Activated B cell treated with CpG ODN at 0.5 μM for 24 hours (primary cell): Measurements from ENCODE around the gene HSP90AB1. TPM values are rescaled to one million over a fixed set of nuclear protein-coding genes. Genes with fewer than 3 reads are reported as not detected.

Experiments
- ATAC-seq: fragments of 200-7000 bp; cut with Tn5 transposase; one replicate; pipeline ENCODE4 v1.10.0; 2021; ENCODE audit warnings: low read depth, mild to moderate bottlenecking, moderate library complexity
- CTCF ChIA-PET: fragments of 350-600 bp; sonication (Branson Sonifier 250); formaldehyde crosslinking; loops from one replicate; lab custom pipeline; 2021; ENCODE audit warnings: antibody characterized with exemption; lab: Charles Lee
- POLR2A ChIA-PET: fragments of 350-600 bp; sonication (Branson Sonifier 250); formaldehyde crosslinking; loops from one replicate; lab custom pipeline; 2021; ENCODE audit warnings: antibody characterized with exemption; lab: Charles Lee
- DNase-seq: peaks from one replicate; pipeline ENCODE4 v3.0.0; 2022
- H3K27ac Mint-ChIP-seq: one replicate; pipeline ENCODE4 v1.8.0; 2020; ENCODE audit warnings: mixed read lengths
- H3K27me3 Mint-ChIP-seq: one replicate; pipeline ENCODE4 v1.8.0; 2021; ENCODE audit warnings: mixed read lengths
- H3K36me3 Mint-ChIP-seq: one replicate; pipeline ENCODE4 v1.8.0; 2021; ENCODE audit warnings: low read depth, mixed read lengths
- H3K4me1 Mint-ChIP-seq: one replicate; pipeline ENCODE4 v1.8.0; 2021; ENCODE audit warnings: mixed read lengths
- H3K4me3 Mint-ChIP-seq: one replicate; pipeline ENCODE4 v1.8.0; 2020; ENCODE audit warnings: mild to moderate bottlenecking, mixed read lengths
- H3K9me3 Mint-ChIP-seq: one replicate; pipeline ENCODE4 v1.8.0; 2020; ENCODE audit warnings: mixed read lengths
- intact Hi-C: fragments of 100-400 bp; cut with micrococcal nuclease; formaldehyde crosslinking; loops from one replicate; pipeline ENCODE4 v1.15.1; 2024
- total RNA-seq: library from RNA; stranded (reverse); gene quantifications from 2 replicates; pipeline ENCODE4 v1.2.3, GENCODE V29; 2022
- TF ChIP-seq, protein P1 (sequence below): fragments of 200-600 bp; IDR thresholded peaks from one replicate; pipeline ENCODE4 v1.8.0; 2022; ENCODE audit warnings: antibody characterized with exemption, mild to moderate bottlenecking

The HSP90AB1 gene
- total RNA-seq, 1 donor from 2014 or later: 1,222 TPM

DNA sequence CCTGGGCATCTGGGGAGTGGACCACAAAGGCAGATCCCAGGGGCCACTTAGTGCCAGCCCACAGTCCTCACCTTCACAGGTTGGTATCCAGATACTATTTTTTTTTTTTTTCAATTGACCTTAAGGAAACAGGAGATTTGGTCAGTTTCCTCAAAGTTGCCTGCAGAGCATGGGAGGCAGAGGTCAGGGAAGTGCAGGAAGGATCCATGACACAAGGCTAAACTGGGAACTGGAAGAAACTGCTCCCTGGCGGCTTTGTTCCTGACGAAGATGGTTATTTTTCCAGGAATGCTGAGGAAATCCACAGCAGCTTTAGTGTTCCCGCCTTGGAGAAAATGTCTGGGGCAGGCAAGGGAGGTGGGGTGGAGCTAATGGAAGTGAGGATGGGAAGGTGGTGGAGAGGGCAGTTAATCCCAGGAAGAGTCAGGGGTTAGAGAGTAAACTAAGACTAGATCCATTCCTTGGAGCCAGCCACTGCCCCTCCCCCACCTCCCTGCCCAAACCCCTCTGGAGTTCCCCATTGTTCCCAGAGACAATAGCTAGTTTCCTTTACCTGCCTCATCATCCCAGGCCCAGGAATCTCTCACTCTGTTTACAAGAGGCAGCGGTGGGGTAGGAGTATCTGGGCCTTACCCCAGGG is 44.4 kb upstream of the HSP90AB1 start:
- H3K9me3 Mint-ChIP-seq: no peaks in the 10 kb centered on the region
- POLR2A ChIA-PET: no interaction called here
- no peaks in the 10 kb centered on the region for H3K4me1 Mint-ChIP-seq
- H3K4me3 Mint-ChIP-seq: no peak overlapping the region
- CTCF ChIA-PET: no interaction called here
- H3K36me3 Mint-ChIP-seq: no peaks in the 10 kb centered on the region
- peaks cover 4% of the 10 kb centered on the region for H3K27me3 Mint-ChIP-seq
- TF ChIP-seq, protein P1, sequence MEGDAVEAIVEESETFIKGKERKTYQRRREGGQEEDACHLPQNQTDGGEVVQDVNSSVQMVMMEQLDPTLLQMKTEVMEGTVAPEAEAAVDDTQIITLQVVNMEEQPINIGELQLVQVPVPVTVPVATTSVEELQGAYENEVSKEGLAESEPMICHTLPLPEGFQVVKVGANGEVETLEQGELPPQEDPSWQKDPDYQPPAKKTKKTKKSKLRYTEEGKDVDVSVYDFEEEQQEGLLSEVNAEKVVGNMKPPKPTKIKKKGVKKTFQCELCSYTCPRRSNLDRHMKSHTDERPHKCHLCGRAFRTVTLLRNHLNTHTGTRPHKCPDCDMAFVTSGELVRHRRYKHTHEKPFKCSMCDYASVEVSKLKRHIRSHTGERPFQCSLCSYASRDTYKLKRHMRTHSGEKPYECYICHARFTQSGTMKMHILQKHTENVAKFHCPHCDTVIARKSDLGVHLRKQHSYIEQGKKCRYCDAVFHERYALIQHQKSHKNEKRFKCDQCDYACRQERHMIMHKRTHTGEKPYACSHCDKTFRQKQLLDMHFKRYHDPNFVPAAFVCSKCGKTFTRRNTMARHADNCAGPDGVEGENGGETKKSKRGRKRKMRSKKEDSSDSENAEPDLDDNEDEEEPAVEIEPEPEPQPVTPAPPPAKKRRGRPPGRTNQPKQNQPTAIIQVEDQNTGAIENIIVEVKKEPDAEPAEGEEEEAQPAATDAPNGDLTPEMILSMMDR: no peak
- no peak for ATAC-seq
- H3K27ac Mint-ChIP-seq: no peak overlapping the region
- intact Hi-C loops: no loop called here
- no peak for DNase-seq

DNA sequence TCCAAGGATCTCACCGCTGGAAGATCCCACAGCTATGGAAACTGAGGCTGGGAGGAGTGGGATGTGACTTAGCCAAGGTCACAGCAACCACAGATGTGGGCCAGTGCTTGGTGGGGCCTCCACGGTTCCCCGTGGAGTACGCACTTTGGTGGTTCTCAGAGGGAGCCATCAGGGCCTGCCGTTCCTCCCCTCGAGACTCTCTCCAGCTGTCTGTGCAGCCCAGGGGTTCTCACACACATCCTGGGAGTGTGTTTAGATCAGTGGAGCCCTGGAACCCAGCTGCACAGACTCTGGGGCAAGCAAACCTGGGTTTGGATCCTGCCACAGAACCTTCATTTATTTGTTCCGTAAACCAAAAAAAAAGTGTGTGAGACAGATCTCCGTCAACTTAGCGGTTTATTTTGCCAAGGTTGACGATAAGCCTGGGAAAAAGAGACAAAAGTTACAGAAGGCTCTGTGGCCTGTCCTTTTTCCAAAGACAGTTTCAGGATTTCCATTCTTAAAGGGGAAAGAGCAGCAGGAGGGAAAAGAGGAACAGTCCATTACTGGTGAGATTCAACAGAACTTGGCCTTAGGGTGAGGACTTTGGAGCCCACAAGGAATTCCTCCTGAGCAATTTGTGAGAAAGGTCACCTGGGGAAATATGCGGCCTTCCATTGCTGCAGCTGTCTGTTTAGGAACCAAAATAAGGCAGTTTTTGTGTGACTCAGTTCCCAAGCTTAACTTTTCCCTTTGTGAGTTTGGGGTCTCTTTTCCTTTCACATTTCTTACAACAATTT is 43.7 kb upstream of the HSP90AB1 start:
- CTCF ChIA-PET: no interaction called here
- no peaks in the 10 kb centered on the region for H3K36me3 Mint-ChIP-seq
- TF ChIP-seq, protein P1: no peak
- intact Hi-C loops: no loop called here
- no peak overlapping the region for H3K27ac Mint-ChIP-seq
- POLR2A ChIA-PET: no interaction called here
- no peaks in the 10 kb centered on the region for H3K9me3 Mint-ChIP-seq
- H3K4me3 Mint-ChIP-seq: no peak overlapping the region
- H3K4me1 Mint-ChIP-seq: no peaks in the 10 kb centered on the region
- DNase-seq: no peak
- ATAC-seq: no peak
- peaks cover 5% of the 10 kb centered on the region for H3K27me3 Mint-ChIP-seq

DNA sequence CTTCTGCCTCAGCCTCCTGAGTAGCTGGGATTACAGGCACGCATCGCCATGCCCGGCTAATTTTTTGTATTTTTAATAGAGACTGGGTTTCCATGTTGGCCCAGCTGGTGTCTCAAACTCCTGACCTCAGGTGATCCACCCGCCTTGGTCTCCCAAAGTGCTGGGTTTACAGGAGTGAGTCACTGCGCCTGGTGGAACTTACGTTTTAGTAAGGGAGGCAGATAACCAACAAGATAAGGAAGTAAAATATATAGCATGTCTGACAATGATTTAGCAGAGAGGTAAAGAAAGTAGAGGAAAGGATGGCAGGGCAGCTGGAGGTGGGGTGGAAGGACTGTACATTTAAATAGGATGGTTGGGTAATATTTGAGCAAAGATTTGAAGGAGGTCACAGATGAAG is 42.9 kb upstream of the HSP90AB1 start:
- H3K27me3 Mint-ChIP-seq: peaks cover 8% of the 10 kb centered on the region
- no peak for DNase-seq
- intact Hi-C loops: no loop called here
- no peaks in the 10 kb centered on the region for H3K4me1 Mint-ChIP-seq
- TF ChIP-seq, protein P1: no peak
- H3K4me3 Mint-ChIP-seq: no peak overlapping the region
- CTCF ChIA-PET: no interaction called here
- H3K9me3 Mint-ChIP-seq: no peaks in the 10 kb centered on the region
- POLR2A ChIA-PET: no interaction called here
- H3K36me3 Mint-ChIP-seq: no peaks in the 10 kb centered on the region
- H3K27ac Mint-ChIP-seq: no peak overlapping the region
- ATAC-seq: no peak

DNA sequence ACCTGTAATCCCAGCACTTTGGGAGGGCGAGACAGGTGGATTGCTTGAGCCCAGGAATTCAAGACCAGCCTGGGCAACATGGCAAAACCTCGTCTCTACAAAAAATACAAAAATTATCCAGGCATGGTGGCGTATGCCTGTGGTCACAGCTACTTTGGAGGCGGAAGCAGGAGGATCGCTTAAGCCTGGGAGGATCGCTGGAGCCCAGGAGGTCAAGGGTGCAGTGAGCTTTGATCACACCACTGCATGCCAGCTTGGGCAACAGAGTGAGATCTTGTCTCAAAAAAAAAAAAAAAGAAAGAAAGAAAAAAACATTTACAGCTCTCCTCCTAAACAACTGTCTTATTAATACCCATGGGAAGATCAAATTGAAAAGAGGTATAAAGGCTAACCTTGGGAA is 38.9 kb upstream of the HSP90AB1 start:
- no peak overlapping the region for H3K27ac Mint-ChIP-seq
- no peaks in the 10 kb centered on the region for H3K36me3 Mint-ChIP-seq
- TF ChIP-seq, protein P1: no peak
- peaks cover 7% of the 10 kb centered on the region for H3K27me3 Mint-ChIP-seq
- H3K4me3 Mint-ChIP-seq: no peak overlapping the region
- ChIA-PET CTCF (no interaction called here), POLR2A (no interaction called here)
- H3K4me1 Mint-ChIP-seq: no peaks in the 10 kb centered on the region
- intact Hi-C loops: no loop called here
- ATAC-seq: no peak
- no peaks in the 10 kb centered on the region for H3K9me3 Mint-ChIP-seq
- no peak for DNase-seq

DNA sequence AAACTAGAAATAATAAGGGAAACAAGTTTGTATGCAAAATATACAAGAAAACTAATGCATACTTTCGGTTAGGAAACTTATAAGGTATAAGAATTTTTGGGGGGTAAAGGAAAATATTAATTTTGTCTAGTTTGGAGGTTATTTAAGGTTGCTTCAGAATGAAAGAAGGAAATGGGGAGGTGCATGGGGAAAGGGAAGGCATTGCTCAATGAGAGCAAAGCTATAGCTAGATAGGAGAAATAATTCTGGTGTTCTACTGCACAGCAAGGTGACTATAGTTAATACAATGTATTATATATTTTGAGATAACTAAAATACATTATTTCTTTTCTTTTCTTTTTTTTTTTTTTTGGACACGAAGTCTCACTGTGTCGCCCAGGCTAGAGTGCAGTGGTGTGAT is 35.6 kb upstream of the HSP90AB1 start:
- POLR2A ChIA-PET: interaction anchor here (0.7 kb wide), 1 partner anchor 144 kb away, joined by 3 read pairs; no protein-coding TSS in a partner anchor
- CTCF ChIA-PET: no interaction called here
- Mint-ChIP-seq H3K27me3 (peaks cover 7% of the 10 kb centered on the region), H3K4me1 (no peaks in the 10 kb centered on the region), H3K9me3 (no peaks in the 10 kb centered on the region), H3K4me3 (no peak overlapping the region), H3K27ac (no peak overlapping the region), H3K36me3 (no peaks in the 10 kb centered on the region)
- intact Hi-C loops: no loop called here
- no peak for ATAC-seq
- DNase-seq: no peak
- TF ChIP-seq, protein P1: no peak
